GM06990 (cell line): ENCODE data around the gene COL4A6.

Experiments used
- DNase-seq: peaks from one replicate; pipeline ENCODE4 v3.0.0-alpha.2; 2011; ENCODE audit not compliant: insufficient read length; ENCODE audit errors: extremely low read depth
- H3K27me3 ChIP-seq: replicated peaks from 2 replicates; pipeline ENCODE4 v1.6.0; 2011; ENCODE audit warnings: low read length; ENCODE audit not compliant: control insufficient read depth, insufficient read depth
- H3K36me3 ChIP-seq: 2 replicates; pipeline ENCODE4 v1.5.1; 2011; ENCODE audit warnings: low read length; ENCODE audit not compliant: control insufficient read depth, insufficient read depth
- H3K4me3 ChIP-seq: replicated peaks from 2 replicates; pipeline ENCODE4 v1.5.1; 2011; ENCODE audit warnings: low read depth, mild to moderate bottlenecking, control low read depth, low read length
- CTCF ChIP-seq: IDR thresholded peaks from 2 replicates; pipeline ENCODE4 v1.5.1; 2011; ENCODE audit warnings: low read length, control low read depth, mild to moderate bottlenecking, inconsistent platforms; ENCODE audit not compliant: insufficient read depth, poor library complexity, severe bottlenecking

Gene COL4A6

GRCh38 chrX:108117988-108118387 is 320.2 kb downstream of the COL4A6 start:
- H3K4me3 ChIP-seq = no peak overlapping the region
- no peak for TF ChIP-seq CTCF
- DNase-seq = no peak
- no peaks in the 10 kb centered on the region for H3K36me3 ChIP-seq
- no peaks in the 10 kb centered on the region for H3K27me3 ChIP-seq

- TF ChIP-seq CTCF = no peak
- Histone ChIP-seq H3K27me3 (no peaks in the 10 kb centered on the region), H3K36me3 (no peaks in the 10 kb centered on the region)
Measured at GRCh38 chrX:108114541-108114940, 323.7 kb downstream of the COL4A6 start.

More at GRCh38 chrX:108114541-108114940, 323.7 kb downstream of the COL4A6 start:
- no peak for DNase-seq
- no peak overlapping the region for H3K4me3 ChIP-seq
